NCI-H1048 (cell line): ENCODE measurements around the gene METTL17.
"Not testable (repeated sequence)": the region's sequence is repeated elsewhere in the genome, so short reads cannot be mapped to it uniquely, and the experiment has no call there.

ENCODE experiments used
- DNase-seq: peaks from one replicate; lab custom pipeline; 2025; lab: John Stamatoyannopoulos, UW

Gene METTL17

DNA sequence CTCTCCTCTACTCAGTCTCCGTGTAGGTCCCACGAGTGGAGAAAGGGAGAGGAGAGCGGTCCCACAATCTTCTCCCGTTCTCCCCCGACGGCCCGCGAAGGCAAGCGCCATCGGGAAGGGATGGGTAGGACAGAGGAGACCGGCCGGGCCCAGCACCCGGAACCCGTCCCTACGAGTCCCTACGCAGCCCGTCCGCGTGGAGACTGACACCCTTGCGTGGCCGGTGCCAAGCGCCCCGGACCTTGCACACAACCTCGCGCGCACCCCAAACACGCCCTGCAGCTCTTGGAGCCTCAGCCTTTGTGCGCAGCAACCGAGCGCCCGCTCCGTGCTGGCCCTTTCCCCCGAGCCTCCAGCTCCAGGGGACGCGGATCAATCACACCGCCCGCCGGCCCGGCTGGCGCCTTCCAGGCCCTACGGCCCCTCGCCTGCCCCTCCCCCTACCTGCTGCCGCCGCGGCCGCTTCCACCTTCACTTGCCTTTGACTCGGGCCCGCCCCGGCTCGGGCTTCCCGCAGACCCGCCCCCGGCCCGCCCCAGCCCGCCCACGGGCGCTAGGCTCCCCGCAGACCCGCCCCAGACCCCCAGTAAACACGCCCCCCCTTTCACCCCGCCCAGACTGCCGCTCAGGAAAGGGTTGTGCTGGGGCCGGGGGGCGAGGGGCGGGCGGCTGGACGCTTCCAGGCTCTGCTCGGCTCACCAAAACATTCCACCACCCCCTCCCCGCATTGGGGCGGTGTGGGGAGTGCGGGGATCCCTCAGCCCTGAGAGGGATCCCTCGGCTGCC is 35.0 kb downstream of the METTL17 start, which contains the start of gene NDRG2:
TSS of gene NDRG2 (minus strand) at position 477 of the 786 bp plus-strand sequence. CDS start 1,746 bp downstream, outside the sequence.
- DNase-seq, result peak; percentile 45

DNA sequence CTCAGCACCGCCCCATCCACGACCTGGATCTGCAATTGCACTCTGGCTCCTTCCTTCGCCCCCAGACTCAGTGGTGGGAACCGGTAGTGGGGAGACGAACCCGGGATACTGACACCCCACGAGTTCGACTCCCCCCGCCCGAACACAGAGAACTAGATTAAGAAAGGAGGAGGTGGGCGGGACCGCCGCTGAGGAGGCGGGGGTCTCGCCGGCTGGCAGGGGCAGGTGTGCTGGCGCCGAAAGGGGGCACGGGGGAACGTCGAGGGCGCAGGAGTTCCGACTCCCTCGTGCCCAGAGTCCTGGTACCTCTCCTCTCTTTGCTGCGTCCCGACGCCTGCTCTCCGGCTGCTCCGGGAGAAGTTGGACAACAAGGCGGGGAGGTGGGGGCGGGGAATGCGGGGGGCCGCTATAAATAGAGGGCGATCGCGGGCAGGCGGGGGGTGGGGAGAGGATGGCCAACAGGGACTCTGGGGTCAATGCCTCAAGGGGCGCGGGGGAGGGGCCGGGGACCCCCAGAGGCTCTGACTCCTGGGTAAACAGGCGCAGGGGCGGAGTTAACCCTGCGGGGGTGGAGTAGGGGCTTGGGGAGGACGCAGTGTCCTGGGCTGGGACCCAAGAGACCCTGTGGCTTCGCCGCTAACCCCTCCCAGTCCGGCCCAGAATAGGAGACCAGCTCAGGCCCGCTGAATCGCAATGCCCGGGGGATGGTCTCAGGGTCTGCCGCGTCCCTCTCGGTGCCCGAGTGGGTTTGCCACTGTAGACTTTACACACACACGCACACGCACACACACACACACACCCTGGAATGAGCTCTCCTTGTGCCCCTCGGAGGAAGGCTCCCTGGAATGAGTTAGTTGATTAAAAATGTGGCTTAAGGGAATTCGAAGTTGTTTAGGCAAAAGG is 35.8 kb downstream of the METTL17 start:
- no peak for DNase-seq

DNA sequence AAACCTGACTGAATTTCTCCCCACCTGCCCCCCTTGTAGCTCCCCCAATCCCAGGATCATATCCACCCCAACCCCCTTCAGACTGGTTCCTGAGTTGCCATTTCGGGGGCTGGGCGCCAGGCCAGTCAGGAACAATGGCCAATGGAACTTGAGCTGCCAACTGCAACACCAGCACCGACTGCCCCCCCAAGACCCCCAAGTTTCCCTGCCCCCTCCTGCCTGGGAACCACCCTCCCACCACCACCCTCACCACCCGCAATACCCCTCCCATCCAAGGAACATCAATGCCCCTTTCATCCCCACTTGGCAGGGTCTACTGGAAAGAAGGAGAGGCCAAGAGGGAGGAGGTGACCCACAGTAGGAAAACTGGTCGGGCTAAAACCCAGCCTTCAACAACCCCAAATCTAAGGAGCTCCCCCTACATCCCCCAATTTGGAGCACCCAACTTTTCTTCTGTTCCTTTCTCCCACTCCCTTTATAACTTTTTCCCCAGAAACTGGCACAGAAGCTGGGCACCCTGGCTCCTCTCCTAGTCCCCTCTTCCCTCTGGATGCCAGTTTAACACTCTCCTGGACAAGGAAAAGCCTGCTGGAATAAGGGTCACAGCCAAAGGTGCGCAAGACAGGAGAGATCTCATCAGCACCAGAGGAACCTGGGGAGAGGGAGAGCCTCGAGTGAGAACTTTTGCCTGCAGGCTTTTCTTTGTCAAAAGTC is 36.7 kb downstream of the METTL17 start:
- no peak for DNase-seq

DNA sequence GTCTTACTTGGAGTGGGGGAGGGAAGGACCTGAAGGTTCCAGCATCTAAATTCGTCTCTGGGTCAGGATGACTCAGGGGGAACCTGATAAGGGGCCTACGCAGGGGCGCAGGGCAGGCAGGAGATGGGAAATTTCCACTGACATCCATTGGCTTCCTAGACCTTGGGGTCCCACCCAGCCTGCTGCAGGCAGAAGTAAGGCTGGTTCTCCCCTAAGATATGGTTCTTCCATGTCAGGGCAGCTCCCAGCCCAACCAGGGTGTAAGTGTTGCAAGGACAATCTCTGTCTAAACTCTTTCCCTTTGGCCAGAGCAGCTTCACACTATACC is 37.2 kb downstream of the METTL17 start:
- DNase-seq, result no peak

DNA sequence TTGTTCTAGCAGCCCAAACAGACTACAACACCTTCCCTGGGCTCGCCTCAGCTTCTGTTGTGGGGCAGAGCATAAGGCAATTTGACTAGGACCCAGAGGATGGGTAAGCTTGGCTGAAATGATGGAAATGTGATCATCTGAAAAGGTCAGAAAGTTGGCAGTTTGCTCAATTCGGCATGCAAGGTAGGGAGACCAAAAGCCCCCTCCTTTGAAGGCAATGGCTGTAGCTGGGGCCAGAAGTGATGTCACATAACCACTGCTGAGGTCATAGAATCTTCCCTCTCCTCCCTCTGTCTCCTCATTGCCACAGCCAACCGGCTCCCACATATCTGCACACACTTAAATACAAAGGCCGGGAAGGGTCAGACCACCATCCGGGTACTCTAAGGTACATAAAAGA is 40.1 kb downstream of the METTL17 start, which contains the start of gene TPPP2:
TSS of gene TPPP2 (plus strand) at position 301 of the 400 bp plus-strand sequence. CDS start 365 bp downstream, outside the sequence.
- DNase-seq, result no peak

DNA sequence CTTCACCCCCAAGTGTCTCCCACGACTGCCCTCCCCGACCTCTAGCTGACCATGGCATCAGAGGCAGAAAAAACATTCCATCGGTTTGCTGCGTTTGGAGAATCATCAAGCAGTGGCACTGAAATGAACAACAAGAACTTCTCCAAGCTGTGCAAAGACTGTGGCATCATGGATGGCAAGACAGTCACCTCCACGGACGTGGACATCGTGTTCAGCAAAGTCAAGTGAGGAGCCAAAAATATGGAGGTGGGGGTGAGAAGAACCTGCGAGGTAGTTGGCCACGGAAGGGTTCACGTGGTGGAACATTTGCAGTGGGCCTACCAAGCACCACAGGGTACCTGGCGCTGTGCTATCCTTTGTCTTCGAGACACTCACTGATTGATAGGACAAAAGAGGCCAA is 40.8 kb downstream of the METTL17 start:
- DNase-seq, result no peak

DNA sequence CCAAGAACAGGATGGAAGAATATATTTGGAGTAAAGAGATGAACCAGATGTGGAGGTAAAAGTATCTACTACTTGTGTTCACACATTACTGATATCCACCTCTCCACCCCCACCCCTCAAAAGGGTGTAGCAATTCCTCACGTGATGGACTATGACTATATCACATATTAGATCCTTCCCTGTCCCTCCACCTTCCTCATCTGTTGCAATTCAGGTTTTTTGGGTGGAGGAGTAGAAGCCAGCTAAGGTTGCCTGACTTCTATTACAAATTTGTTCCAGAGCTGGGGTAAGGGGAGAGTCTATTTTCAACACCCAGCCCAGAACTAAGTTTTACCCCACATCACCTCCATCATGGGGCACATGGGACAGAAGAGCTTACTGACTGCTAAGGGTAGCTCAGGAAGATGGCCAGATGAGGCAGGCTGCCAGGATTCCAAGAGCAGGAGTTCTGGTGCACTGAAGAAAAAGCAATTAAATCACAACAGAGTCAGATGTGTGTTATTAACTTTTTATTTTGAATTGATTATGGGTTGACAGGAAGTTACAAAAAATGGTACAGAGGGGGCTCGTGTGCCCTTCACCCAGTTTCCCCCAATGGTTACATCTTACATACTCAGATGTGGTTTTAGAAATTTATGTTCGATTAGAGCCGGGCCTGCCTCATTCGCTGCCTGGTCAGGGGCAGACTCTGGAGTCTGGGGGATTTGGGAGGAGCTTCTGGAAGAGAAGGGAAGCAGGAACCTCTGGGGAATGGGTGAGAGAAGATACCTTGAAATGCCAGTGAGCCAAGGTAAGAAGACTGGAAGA is 42.7 kb downstream of the METTL17 start:
- no peak for DNase-seq

DNA sequence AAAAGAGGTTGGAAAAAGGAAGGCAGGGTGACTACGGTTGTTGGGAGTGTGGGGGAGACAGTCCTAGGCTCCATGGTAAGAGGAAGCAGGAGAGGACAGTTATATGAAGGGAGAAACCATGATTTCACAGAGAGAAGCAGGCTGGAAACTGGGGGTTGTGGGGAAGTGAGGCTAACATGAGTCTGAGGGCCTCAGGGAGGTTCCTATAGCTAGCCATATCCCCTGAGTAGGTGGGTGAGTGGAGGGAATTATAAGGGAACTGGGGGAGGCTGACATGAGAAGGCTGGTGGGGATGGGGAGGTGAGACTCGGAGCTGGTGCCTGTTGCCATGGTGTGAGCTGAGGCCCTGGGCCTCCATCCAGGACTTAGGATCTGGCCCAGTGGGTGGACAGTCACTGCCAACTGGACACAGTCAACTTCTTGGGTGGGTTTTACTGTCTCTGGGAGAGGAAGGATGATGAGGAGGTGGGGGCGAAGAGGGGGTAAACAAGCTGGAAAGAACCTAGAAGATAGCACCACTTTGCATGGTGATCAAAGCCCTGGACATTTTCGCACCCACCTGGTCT is 43.4 kb downstream of the METTL17 start:
- no peak for DNase-seq

DNA sequence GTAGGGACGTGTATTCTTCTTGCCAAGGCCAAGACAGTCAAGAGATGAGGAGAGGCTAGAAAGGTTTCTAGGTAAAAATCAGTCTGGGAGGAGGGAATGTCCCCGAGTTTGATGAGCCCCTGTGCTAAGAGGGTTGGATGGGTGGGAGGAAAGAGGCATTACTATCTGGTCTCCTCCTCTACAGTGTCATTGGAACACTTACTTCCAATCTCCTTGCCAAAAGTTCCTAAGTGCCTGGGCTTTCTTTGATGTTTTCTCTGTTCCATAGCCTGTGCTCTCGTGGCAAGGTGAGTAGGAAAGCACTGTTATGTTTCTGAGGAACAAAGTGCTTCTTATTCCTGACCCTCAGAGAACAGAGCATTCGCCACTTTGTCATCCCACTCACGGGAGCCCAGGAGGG is 44.9 kb downstream of the METTL17 start, which contains the start of gene RNASE13:
TSS of gene RNASE13 (minus strand) at position 101 of the 400 bp plus-strand sequence. CDS start 519 bp downstream, outside the sequence.
- no peak for DNase-seq

DNA sequence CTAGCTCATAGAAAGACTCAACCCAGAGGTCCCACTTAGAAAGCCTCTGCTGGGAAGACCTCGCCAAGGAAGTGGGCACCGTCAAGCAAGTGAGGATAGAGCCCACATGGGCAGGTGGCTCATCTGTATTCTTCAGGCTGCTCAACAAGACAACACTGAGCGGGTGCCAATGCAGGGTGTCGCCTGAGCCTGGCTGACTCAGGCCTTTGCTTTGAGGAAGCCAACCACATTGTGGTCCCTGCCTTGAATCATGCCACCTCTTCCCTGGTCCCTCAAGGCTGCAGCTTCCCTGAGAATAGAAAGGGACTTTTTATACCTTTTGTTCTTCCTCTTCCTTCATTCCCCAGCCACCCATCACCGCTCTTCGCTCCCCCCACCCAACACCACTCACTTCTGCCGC is 47.0 kb downstream of the METTL17 start:
- DNase-seq, result no peak

DNA sequence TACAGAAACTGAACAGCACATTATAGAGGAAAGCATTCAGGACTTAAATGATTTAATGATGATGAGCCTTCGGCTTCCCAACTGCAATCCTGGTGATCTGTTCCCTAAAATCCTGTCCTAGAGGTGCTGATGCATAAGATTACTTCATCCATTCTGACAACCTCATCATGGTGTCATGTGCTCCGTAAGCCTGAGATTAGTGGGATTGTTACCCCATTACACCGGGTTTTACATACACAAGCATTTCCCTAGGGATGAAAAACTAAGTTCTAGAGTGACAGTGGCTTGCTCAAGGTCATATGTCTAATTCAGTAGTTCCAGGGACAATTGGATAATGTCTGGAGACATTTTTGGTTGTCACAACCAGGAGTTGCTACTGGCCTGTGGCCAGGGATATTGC is 47.4 kb downstream of the METTL17 start:
- no peak for DNase-seq

DNA sequence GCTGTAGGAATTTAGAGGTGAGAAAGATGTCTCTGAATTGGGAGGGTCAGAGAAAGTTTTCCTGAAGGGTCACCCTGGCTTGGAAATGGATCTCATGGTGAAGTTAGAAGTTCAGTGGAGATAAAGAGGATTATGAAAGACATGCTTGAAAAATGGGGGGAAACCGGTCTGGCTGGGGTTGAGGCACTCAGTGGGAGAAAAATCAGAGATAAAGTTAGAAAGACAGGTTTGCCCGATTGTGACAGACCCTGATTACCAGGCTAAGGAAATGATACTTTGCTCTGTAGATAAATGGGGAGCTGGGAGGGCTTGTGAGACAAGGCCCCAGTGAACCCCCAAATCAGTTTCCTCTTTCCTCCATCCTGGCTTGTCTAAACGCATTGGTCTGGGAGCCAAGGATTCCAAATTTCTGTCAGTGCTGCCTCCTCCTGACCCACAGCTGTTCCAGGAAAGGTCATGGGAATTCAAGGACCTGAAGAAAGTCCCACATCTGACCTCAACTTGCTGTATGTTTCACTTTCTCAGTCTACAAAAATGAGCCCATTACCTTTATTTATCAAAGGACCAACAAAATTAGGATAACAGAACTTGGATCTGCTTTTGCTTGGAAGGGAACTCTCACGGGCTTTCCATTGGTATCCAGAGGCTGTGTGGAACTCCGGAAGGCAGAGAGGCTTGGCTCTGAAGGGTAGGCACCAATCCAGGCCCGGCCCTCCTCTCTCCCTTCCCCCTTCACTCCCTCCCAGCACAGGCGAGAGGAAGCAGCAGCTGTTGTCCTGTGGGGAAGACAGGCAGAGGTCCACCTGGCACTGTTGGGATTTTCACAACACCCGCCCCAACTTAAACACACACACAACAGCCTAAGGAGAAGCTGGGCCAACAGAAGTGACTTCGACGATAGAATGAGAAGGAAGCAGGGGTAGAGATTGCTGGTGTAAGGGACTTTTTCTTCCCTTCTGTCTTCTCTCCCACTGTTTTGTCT is 49.0 kb downstream of the METTL17 start:
- no peak for DNase-seq

DNA sequence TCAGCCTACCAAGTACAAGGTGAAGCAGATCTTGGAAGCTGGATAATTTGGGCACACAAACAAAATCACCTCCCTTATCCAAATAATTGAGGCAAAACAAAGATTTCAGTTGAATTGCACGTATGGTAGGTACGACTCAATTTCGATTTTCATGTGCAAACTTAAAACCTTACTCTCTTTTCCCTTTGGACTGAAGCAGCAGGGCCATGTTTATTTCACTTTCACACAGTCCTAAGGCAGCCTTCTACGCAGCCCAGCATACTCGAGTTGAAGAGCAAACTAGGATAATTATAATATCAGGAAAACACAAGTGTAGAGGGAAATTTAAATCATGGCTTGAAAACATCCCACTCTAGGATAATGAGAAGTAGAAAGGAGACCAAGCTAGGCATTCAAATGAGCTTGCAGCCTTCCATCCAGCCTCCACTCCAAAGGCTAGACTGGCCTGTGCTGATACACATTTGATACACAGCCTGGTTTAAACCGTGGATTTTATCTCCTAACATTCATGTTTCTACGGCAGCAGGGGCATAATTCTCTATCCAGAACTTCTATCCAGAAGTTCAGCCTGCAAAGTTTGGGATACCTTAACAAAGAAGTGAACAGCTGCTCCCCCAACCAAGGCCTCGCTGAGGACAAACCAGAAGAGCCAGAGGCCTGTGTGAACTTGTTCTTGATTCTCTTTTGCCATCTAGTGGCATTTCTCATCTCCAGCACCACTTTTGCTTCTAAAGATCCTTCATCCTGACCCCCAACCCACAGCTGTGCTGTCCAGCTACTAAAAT is 50.0 kb downstream of the METTL17 start:
- DNase-seq, result no peak

DNA sequence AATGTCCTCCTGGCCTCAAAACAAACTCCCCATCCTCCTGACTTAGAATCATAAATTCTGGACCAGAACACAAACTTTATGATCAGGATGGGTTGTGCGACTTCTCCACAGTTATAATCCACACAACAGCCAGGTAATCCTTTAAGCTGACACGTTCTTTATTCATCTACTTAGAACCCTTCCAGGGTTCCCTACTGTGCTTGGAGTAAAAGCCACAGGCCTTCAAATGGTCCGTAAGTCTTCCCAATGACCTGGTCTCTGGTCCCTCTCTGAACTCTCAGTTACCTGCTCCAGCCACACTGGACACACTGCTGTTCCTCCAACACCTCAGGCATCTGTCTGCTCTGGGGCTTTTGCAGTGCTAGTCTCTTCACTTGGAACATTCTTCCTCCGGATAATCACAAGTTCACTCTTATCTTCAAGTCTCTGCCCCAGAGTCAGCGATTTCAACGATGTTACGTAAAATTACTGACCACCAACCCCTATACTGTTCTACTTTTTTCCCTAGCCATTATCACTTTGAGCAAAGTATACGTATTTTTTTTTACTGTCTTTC is 50.7 kb downstream of the METTL17 start:
- DNase-seq, result no peak

DNA sequence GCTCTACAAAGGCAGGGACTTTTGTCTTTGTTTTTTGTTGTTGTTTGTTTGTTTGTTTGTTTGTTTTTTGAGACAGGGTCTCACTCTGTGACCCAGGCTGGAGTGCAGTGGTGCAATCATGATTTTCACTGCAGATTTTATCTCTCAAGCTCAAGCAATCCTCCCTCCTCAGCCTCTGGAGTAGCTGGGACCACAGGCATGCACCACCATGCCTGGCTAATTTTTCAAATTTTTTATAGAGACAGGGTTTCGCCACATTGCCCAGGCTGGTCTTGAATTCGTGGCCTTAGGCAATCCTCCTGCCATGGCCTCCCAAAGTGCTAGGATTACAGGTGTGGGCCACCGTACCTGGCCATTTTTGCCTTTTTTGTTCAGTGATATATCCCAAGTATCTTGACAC is 51.2 kb downstream of the METTL17 start:
- not testable (repeated sequence) for DNase-seq

DNA sequence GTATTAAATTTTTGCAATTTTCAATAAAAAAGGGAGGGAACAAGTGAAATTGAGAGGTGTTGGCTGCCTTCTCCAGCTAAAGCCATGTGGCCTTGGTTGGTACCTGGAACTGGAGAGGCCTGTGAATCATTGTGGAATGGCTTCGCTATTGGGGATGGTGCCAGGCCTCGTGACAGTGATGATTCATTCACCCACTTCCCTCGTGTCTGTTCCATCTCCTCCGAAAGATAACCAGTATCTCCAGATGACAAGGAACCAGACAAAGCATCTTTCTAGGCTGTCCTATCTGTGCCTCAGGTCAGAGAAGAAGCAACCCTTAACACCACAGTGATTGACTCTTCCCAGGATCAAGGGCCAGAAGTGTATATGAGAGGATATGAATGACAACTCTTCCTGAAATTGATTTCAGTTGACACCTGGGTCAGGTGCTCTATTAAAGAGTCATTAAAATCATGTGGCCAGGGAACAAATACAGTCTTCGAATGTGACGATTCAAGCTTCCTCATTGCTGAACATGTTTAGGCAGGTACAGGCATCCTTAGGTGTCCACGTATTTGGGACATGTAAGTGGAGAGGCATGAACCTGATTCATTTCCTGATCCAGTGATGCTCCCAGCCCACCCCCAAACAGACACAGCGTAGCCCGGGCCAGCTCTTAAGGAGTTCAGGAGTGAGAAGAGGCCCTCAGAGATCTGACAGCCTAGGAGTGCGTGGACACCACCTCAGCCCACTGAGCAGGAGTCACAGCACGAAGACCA is 52.1 kb downstream of the METTL17 start, which contains the start of gene RNASE7:
TSS of gene RNASE7 (plus strand) at position 687 of the 758 bp plus-strand sequence. CDS start 631 bp downstream, outside the sequence.
- no peak for DNase-seq

DNA sequence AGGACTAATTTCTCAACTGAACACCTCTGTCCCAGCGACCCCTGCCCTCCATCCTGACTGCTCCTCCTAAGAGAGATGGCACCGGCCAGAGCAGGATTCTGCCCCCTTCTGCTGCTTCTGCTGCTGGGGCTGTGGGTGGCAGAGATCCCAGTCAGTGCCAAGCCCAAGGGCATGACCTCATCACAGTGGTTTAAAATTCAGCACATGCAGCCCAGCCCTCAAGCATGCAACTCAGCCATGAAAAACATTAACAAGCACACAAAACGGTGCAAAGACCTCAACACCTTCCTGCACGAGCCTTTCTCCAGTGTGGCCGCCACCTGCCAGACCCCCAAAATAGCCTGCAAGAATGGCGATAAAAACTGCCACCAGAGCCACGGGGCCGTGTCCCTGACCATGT is 53.1 kb downstream of the METTL17 start:
- no peak for DNase-seq
